ENCODE data around the gene SOCS7.
"Not testable (repeated sequence)": the region's sequence is repeated elsewhere in the genome, so short reads cannot be mapped to it uniquely, and the experiment has no call there.

SOCS7 gene

GRCh38 chr17:38421871-38422827 lies 70.5 kb downstream of the SOCS7 start:
- DNase-seq: no peak

GRCh38 chr17:38424297-38424972 lies 72.8 kb downstream of the SOCS7 start:
- no peak for DNase-seq

GRCh38 chr17:38425031-38425430 lies 73.4 kb downstream of the SOCS7 start:
- no peak for DNase-seq

GRCh38 chr17:38425744-38426143 lies 74.1 kb downstream of the SOCS7 start:
- no peak for DNase-seq

- no peak for DNase-seq
These were observed 74.8 kb downstream of the SOCS7 start for GRCh38 chr17:38426441-38426840.

GRCh38 chr17:38427160-38427949 lies 75.7 kb downstream of the SOCS7 start:
- no peak for DNase-seq

- DNase-seq: no peak
These were observed 76.5 kb downstream of the SOCS7 start, which contains the start of gene ARHGAP23 for GRCh38 chr17:38428112-38428642. Gene ARHGAP23 (plus strand): TSS chr17:38428464. CDS start chr17:38428486, 22 bp downstream.

- DNase-seq: no peak
These were observed 77.2 kb downstream of the SOCS7 start for GRCh38 chr17:38428643-38429371.

GRCh38 chr17:38429476-38430100 lies 77.9 kb downstream of the SOCS7 start:
- no peak for DNase-seq

GRCh38 chr17:38430316-38430715 lies 78.7 kb downstream of the SOCS7 start:
- DNase-seq: no peak

GRCh38 chr17:38430822-38431221 lies 79.2 kb downstream of the SOCS7 start:
- DNase-seq: no peak

- DNase-seq: no peak
These were observed 79.9 kb downstream of the SOCS7 start for GRCh38 chr17:38431346-38432145.

GRCh38 chr17:38434178-38434665 lies 82.6 kb downstream of the SOCS7 start:
- DNase-seq: no peak

- no peak for DNase-seq
These were observed 84.2 kb downstream of the SOCS7 start for GRCh38 chr17:38435795-38436194.

- DNase-seq: no peak
These were observed 84.7 kb downstream of the SOCS7 start for GRCh38 chr17:38436386-38436785.

- not testable (repeated sequence) for DNase-seq
These were observed 85.7 kb downstream of the SOCS7 start for GRCh38 chr17:38437313-38437712.

- no peak for DNase-seq
These were observed 87.8 kb downstream of the SOCS7 start for GRCh38 chr17:38439436-38439835.

GRCh38 chr17:38440614-38441397 lies 89.2 kb downstream of the SOCS7 start:
- no peak for DNase-seq

GRCh38 chr17:38441429-38442061 lies 89.9 kb downstream of the SOCS7 start:
- no peak for DNase-seq
